ENCODE data around the gene FAM228B.

Gene FAM228B

DNA sequence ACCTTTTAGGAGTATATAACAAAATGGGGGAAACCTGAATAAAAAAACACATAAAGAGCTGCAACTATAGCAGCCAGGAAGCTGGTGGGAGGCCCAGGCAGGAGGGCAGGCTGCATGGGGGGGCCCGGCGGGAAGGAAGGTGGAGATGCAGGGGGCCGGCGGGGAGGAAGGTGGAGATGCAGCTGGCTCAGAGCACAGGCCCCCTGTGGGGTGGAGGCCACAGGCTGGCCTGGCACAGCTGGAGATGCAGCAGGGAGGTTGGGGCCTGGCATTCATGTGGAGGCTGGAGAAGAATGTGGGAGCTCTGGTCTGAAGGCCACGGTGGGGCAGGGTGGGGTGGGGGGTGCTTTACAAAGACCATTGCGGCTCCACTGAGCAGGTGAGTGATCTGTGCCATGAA lies 83.0 kb downstream of the FAM228B start:
- no peak for DNase-seq

DNA sequence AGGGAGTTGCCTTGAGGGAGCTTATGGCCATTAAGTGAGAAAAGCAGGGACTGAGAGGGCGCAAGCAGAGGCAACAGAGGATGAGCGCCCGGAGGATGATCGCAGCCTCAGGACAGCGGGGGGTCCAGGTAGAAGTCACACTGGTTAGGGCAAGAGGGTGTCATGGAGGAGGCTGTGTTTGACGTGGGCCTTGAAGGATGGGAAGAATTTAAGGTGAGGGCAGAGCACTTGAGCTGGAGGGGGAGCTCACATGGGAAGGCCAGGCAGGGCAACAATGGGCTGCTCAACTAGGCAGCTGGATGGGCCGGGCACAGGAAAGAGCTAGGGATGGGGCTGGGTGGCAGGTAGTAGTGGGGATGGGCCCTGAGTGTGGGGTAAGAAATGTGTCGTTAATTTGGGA lies 83.4 kb downstream of the FAM228B start:
- DNase-seq, result no peak

DNA sequence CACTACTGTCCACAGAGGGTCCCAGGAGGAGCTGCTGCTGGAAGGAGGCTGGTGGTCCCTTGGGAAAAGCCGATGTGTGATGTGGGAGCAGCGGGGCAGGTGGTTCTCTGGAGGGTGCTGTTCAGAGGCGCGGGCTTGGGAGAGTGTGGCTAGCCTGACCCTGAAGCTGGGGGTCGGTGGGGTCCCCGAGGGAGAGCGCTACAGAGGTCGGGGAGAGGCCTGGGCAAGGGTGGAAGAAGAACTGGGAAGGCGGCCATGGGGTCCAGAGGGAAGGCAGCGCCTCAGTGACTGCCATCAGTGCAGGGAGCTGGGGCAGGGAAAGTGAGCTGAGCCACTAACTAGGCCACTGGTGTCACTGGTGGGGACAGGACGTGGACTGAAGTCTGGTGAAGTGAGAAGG lies 84.1 kb downstream of the FAM228B start:
- DNase-seq, result no peak

DNA sequence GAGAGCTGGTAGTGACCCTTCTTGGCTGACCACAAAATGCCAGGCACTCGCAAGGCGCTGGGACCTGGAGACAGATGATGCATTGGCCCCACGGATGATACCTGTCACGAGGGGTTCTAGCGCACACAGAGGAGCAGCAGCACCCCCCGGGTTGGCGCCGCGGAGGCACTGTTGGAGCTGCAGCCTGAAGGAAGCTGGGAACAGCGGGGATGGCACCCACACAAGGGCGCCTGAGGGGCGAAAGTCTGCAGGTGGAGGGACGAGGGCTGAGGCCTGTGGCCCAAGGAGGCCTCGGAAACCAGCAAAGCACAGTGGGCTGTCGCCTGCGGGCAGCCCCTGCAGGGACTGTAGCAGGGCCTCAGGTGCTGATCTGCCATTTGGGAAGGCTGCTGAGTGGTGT lies 85.2 kb downstream of the FAM228B start:
- no peak for DNase-seq

DNA sequence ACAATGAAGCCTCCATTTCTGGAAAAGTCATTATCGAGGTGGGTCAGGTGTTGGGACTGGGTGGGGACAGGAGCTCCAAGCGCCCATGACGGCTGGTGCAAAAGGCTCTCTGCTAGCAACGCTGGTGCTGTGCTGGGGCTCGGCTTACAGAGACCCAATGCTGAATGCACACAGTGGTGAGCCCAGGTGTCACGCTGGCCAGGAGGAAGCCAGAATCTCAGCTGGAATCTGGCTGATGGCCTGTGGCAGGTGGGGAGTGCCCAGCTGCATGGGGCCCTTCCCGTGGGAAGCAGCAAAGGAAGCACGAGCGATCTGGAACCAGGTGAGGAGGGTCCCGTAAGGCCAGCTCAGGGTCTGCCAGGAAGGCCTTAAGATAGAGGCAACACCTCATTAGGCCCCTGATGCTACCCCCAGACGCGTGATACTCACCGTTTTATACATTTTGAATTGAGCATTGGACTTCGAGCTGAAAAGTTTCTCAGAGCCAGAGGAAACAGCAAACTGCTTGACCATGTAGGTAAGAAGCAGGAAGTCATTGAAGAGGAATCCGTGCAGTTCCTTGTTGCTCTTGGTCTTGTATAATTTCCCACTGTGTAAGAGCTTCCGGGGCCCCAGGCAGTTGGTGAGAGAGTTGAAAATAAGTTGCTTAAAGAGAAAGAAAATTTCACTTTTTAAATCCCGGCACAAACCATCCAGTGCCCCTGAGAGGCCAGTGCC lies 86.3 kb downstream of the FAM228B start:
- DNase-seq, result no peak

DNA sequence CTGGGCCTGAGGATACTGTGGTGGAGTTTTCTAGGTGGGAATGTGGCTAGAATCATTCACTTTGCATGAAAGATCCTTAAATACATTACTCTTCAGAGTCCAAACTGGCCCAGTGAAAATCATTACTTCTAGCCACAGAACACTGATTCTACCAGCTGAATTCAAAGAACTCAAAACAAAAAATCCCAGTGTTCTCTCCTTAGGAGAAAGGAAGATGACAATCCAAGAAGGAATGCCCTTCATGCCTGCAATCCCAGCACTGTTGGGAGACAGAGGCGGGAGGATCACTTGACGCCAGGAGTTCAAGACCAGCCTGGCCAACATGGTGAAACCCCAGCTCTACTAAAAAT lies 86.8 kb downstream of the FAM228B start:
- DNase-seq, result no peak

DNA sequence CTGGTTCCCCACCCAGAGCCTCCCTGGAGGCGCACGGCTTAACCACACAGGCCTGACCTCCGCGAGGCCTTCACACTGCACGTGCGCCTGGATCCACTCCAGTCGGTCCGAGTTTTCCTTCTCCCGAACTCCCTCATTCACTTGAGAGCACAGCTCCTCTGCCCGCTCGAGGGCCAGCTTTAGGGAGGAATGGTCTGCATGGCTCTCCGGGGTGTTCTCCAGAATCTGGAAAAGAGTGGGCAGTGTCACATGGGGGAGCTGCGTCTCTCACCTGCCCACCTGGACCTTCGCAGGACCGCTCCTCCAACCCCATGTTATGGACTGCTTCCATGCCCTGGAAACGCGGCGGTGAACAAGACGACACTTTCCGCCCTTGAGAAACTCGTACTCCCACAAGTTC lies 87.5 kb downstream of the FAM228B start:
- DNase-seq, result no peak

DNA sequence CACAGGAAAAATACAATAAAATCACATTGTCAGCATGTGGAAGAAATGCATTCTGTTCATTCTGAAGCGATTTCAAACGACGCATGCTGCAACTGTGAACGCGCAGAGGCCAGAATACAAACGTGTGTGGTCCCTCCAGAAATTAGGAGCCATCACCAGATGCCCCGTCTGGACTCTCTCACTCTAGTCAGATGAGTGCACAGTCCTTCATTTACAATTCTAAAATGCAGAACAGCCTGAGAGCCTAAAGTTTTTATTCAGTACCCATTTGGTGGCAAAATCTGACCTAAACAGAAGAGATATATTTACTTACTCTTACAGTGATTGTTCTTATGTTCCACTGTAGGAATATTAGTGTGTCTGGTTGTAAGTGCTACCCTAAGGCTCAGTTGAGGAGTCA lies 88.1 kb downstream of the FAM228B start:
- DNase-seq, result no peak

DNA sequence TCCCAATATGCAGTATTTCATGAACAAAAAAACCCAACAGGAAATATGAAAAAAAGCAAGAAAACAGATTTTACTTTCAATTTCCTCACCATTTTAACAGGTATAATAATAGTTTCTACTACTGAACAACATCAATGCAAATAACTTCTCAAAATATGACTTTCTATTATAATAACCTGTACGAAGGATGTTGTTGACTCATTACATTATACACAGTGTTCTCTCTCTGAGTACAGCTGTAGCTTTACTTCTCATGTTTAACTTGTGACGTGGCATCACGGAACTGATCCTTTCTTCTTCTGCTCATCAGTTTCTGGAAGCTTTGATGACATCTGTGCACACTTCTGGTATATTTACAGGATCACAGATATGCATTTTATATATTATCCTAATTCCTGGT lies 91.6 kb downstream of the FAM228B start:
- no peak for DNase-seq
